IMR-90 (cell line): ENCODE data around the gene TULP3. TPM values are rescaled to one million over a fixed set of nuclear protein-coding genes. Genes with fewer than 3 reads are reported as not detected.

Source experiments
- ATAC-seq: fragments of 200-7000 bp; cut with Tn5 transposase; 2 replicates; pipeline ENCODE4 v1.9.1; 2020; ENCODE audit warnings: low read depth, mild to moderate bottlenecking, moderate library complexity
- BruUV-seq: library from RNA; stranded (reverse); fragments of 400-500 nt; replicated peaks from 2 replicates; lab custom pipeline; 2021; lab: Mats Ljungman, UMichigan
- CTCF ChIA-PET: fragments of 300-600 bp; formaldehyde crosslinking; extraction: SDS; loops from one replicate; lab custom pipeline; 2021; ENCODE audit warnings: antibody characterized with exemption; lab: Yijun Ruan, JAX
- POLR2A ChIA-PET: fragments of 300-600 bp; sonication (Branson Sonifier 250); formaldehyde crosslinking; loops from one replicate; lab custom pipeline; 2022; ENCODE audit warnings: antibody characterized with exemption; ENCODE audit not compliant: unreplicated experiment; lab: Charles Lee
- DNase-seq: peaks from one replicate; pipeline ENCODE4 v3.0.0; 2013
- H2AFZ ChIP-seq: replicated peaks from 2 replicates; pipeline ENCODE3; 2013; ENCODE audit warnings: low read length, mild to moderate bottlenecking; ENCODE audit not compliant: poor library complexity
- H2AK5ac ChIP-seq: 2 replicates; pipeline ENCODE4 v1.6.1; 2013; ENCODE audit warnings: low read depth, low read length, inconsistent platforms
- H2AK9ac ChIP-seq: replicated peaks from 2 replicates; pipeline ENCODE3; 2013; ENCODE audit warnings: mild to moderate bottlenecking, low read depth, low read length, moderate library complexity; ENCODE audit not compliant: poor library complexity
- H2BK120ac ChIP-seq: 2 replicates; pipeline ENCODE4 v1.6.1; 2013; ENCODE audit warnings: low read depth, low read length, inconsistent platforms
- H2BK15ac ChIP-seq: 3 replicates; pipeline ENCODE4 v1.6.1; 2013; ENCODE audit warnings: low read depth, low read length, inconsistent platforms
- H2BK20ac ChIP-seq: 2 replicates; pipeline ENCODE4 v1.6.1; 2013; ENCODE audit warnings: low read depth, mild to moderate bottlenecking, inconsistent platforms, low read length, moderate library complexity
- H2BK5ac ChIP-seq: 2 replicates; pipeline ENCODE4 v1.6.1; 2013; ENCODE audit warnings: mild to moderate bottlenecking, low read depth, low read length, inconsistent platforms; ENCODE audit not compliant: poor library complexity, severe bottlenecking
- H3K14ac ChIP-seq: replicated peaks from 2 replicates; pipeline ENCODE4 v1.6.1; 2013; ENCODE audit warnings: low read depth, low read length, inconsistent platforms
- H3K18ac ChIP-seq: 2 replicates; pipeline ENCODE4 v1.6.1; 2013; ENCODE audit warnings: low read depth, low read length, control low read depth
- H3K23ac ChIP-seq: 2 replicates; pipeline ENCODE4 v1.6.1; 2013; ENCODE audit warnings: low read depth, low read length, inconsistent platforms
- H3K27ac ChIP-seq: 2 replicates; pipeline ENCODE4 v1.5.1; 2013; ENCODE audit warnings: mild to moderate bottlenecking, control low read depth, low read length; ENCODE audit not compliant: insufficient read depth
- H3K27me3 ChIP-seq: 2 replicates; pipeline ENCODE4 v1.6.1; 2013; ENCODE audit warnings: low read length; ENCODE audit not compliant: control insufficient read depth, insufficient read depth
- H3K36me3 ChIP-seq: 2 replicates; pipeline ENCODE4 v1.6.1; 2013; ENCODE audit warnings: low read length, mixed read lengths; ENCODE audit not compliant: control insufficient read depth, insufficient read depth
- H3K4ac ChIP-seq: 2 replicates; pipeline ENCODE4 v1.6.1; 2013; ENCODE audit warnings: low read depth, low read length, inconsistent platforms
- H3K4me1 ChIP-seq: 2 replicates; pipeline ENCODE4 v1.6.1; 2013; ENCODE audit warnings: low read length, mixed read lengths; ENCODE audit not compliant: control insufficient read depth, insufficient read depth
- H3K4me2 ChIP-seq: 2 replicates; pipeline ENCODE4 v1.6.1; 2013; ENCODE audit warnings: low read depth, mild to moderate bottlenecking, control low read depth, low read length, moderate library complexity
- H3K4me3 ChIP-seq: 2 replicates; pipeline ENCODE4 v1.5.1; 2013; ENCODE audit warnings: low read depth, mild to moderate bottlenecking, control low read depth, low read length, moderate library complexity; ENCODE audit not compliant: insufficient read depth
- H3K56ac ChIP-seq: 2 replicates; pipeline ENCODE4 v1.6.1; 2013; ENCODE audit warnings: low read length, inconsistent platforms; ENCODE audit not compliant: insufficient read depth; ENCODE audit errors: extremely low read depth
- H3K79me1 ChIP-seq, 2 experiments: 2 replicates each; pipeline ENCODE4 v1.6.1; 2013; ENCODE audit warnings: low read length in 2 of 2, inconsistent platforms in 1 of 2, low read depth in 1 of 2
- H3K9ac ChIP-seq: 2 replicates; pipeline ENCODE4 v1.6.1; 2013; ENCODE audit warnings: low read depth, low read length, control low read depth
- H3K9me1 ChIP-seq: 2 replicates; pipeline ENCODE4 v1.6.1; 2013; ENCODE audit warnings: low read length, inconsistent platforms; ENCODE audit not compliant: insufficient read depth
- H3K9me3 ChIP-seq: 2 replicates; pipeline ENCODE4 v1.6.1; 2013; ENCODE audit warnings: low read length; ENCODE audit not compliant: control insufficient read depth, insufficient read depth
- H4K20me1 ChIP-seq: 2 replicates; pipeline ENCODE4 v1.6.1; 2013; ENCODE audit warnings: low read length, inconsistent platforms; ENCODE audit not compliant: insufficient read depth
- H4K5ac ChIP-seq: 2 replicates; pipeline ENCODE4 v1.6.1; 2013; ENCODE audit warnings: mild to moderate bottlenecking, low read depth, low read length, control low read depth
- H4K8ac ChIP-seq, 2 experiments: 2 replicates each; pipeline ENCODE4 v1.6.1; 2013; ENCODE audit warnings: low read depth in 2 of 2, low read length in 2 of 2, control low read depth in 1 of 2, inconsistent platforms in 1 of 2
- H4K91ac ChIP-seq: 2 replicates; pipeline ENCODE4 v1.6.1; 2013; ENCODE audit warnings: low read depth, low read length, inconsistent platforms; ENCODE audit not compliant: insufficient read depth
- BHLHE40 ChIP-seq: fragments of 150-350 bp; IDR thresholded peaks from 2 replicates; pipeline ENCODE4 v1.6.1; 2016; ENCODE audit warnings: mild to moderate bottlenecking, low read depth, low read length
- CEBPB ChIP-seq: IDR thresholded peaks from 2 replicates; pipeline ENCODE4 v1.6.1; 2012; ENCODE audit warnings: low read depth, low read length, improper control_type of control experiment
- CHD1 ChIP-seq: IDR thresholded peaks from 2 replicates; pipeline ENCODE4 v1.6.1; 2012; ENCODE audit warnings: low read depth, low read length, improper control_type of control experiment
- CTCF ChIP-seq: conservative IDR thresholded peaks from 2 replicates; pipeline ENCODE4 v1.5.1; 2012; ENCODE audit warnings: mild to moderate bottlenecking, low read depth, low read length, improper control_type of control experiment
- ELK1 ChIP-seq: fragments of 150-350 bp; IDR thresholded peaks from 2 replicates; pipeline ENCODE4 v1.6.1; 2016; ENCODE audit warnings: low read depth, mild to moderate bottlenecking, low read length, moderate library complexity, borderline replicate concordance
- FOS ChIP-seq: fragments of 150-350 bp; IDR thresholded peaks from 2 replicates; pipeline ENCODE4 v1.6.1; 2016; ENCODE audit warnings: low read depth, low read length
- MAFK ChIP-seq: IDR thresholded peaks from 2 replicates; pipeline ENCODE4 v1.6.1; 2012; ENCODE audit warnings: low read depth, low read length, improper control_type of control experiment
- MAZ ChIP-seq: IDR thresholded peaks from 2 replicates; pipeline ENCODE4 v1.6.1; 2012; ENCODE audit warnings: low read depth, mild to moderate bottlenecking, low read length, improper control_type of control experiment, moderate library complexity, borderline replicate concordance
- MXI1 ChIP-seq: IDR thresholded peaks from 2 replicates; pipeline ENCODE4 v1.6.1; 2012; ENCODE audit warnings: low read depth, mild to moderate bottlenecking, low read length, moderate library complexity, borderline replicate concordance
- NFE2L2 ChIP-seq: fragments of 150-350 bp; IDR thresholded peaks from 2 replicates; pipeline ENCODE4 v1.6.1; 2016; ENCODE audit warnings: low read depth, mild to moderate bottlenecking, low read length
- POLR2A ChIP-seq: IDR thresholded peaks from 2 replicates; pipeline ENCODE4 v1.6.1; 2012; ENCODE audit warnings: mild to moderate bottlenecking, low read depth, low read length
- RAD21 ChIP-seq: IDR thresholded peaks from 2 replicates; pipeline ENCODE4 v1.6.1; 2012; ENCODE audit warnings: low read length, improper control_type of control experiment
- RCOR1 ChIP-seq: IDR thresholded peaks from 2 replicates; pipeline ENCODE4 v1.6.1; 2012; ENCODE audit warnings: mild to moderate bottlenecking, low read length, improper control_type of control experiment; ENCODE audit not compliant: insufficient replicate concordance
- RFX5 ChIP-seq: IDR thresholded peaks from 2 replicates; pipeline ENCODE4 v1.8.0; 2012; ENCODE audit warnings: low read depth, mild to moderate bottlenecking, low read length, moderate library complexity
- WGBS, 2 experiments: methylation state at CpG; one replicate each; pipeline versions ENCODE4 v1.1.5 to v1.1.7; 2013; ENCODE audit warnings: missing lambda C conversion rate in 2 of 2; ENCODE audit not compliant: insufficient read length in 1 of 2; ENCODE audit errors: extremely low coverage in 2 of 2; 5-methylcytosine and 5-hydroxymethylcytosine counted together
- dilution Hi-C: fragments of 300-500 bp; cut with HindIII; formaldehyde crosslinking; loops from one replicate; pipeline ENCODE4 v1.14.3; 2018; ENCODE audit warnings: low sequenced_read_pairs; ENCODE audit not compliant: unreplicated experiment
- in situ Hi-C: fragments of 300-500 bp; cut with MboI; formaldehyde crosslinking; loops from 3 replicates; pipeline ENCODE4 v1.14.3; 2019; ENCODE audit warnings: low sequenced_read_pairs, inconsistent platforms, mixed read lengths
- intact Hi-C: fragments of 100-400 bp; cut with micrococcal nuclease; formaldehyde crosslinking; loops from 2 replicates; pipeline ENCODE4 v1.10.0; 2022
- polyA plus RNA-seq, 3 experiments: library from polyadenylated mRNA; depleted of rRNA; stranded (reverse); fragments of >200 nt; gene quantifications; 2 replicates each; pipeline ENCODE4 v1.2.3, GENCODE V29; 2012; ENCODE audit warnings: low replicate concordance in 1 of 3
- total RNA-seq: library from RNA; depleted of rRNA; stranded (reverse); fragments of >200 nt; gene quantifications from 2 replicates; pipeline ENCODE4 v1.2.3, GENCODE V29; 2012
- TF ChIP-seq, protein P1 (sequence below): fragments of 150-350 bp; IDR thresholded peaks from 2 replicates; pipeline ENCODE4 v1.6.1; 2017; ENCODE audit warnings: mild to moderate bottlenecking, antibody characterized with exemption, low read length, low read depth

TULP3 gene
- total and polyA plus RNA-seq, 2 of the 4 experiments (the other 2 are of a cell fraction), result 35.2 to 35.5 TPM

DNA sequence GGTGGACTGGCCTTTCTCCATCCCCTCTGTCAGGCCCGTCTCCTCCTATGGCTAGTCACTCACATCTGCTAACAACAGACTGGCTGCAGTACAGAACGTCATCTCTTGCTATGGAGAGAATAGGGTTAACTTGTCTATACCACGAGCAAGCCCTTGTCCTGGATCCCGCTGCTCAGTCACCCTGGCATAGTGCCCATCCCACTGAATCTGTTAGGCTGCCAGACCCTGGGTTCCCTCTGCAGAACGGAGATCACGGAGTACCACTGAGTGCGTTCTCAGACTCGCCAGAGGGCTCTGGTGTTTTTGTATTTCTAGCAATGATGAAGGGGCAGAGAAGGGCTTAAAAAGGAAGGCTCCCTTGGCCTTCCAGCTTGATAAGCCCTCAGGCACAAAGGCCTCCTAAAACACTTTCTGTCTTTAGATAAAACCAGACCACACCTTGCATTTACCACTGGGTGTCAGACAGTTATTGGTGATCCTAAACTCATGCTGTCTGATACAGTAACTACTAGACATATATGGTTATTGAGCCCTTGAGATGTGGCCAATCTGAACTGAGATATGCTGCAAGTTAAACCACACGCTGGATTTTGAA is 49.5 kb upstream of the TULP3 start:
- Histone ChIP-seq H3K14ac (no peak overlapping the region), H4K5ac (no peak overlapping the region), H2AFZ (no peak overlapping the region), H3K18ac (no peak overlapping the region), H3K4me2 (no peak overlapping the region), H3K4me3 (no peak overlapping the region), H3K4ac (no peak overlapping the region), H3K9me3 (no peaks in the 10 kb centered on the region), H3K56ac (no peak overlapping the region), H4K91ac (no peak overlapping the region), H2AK9ac (no peak overlapping the region), H4K20me1 (no peaks in the 10 kb centered on the region), H2BK15ac (no peak overlapping the region), H3K27me3 (no peaks in the 10 kb centered on the region), H3K36me3 (no peaks in the 10 kb centered on the region; the same call in 1 of the 2 replicates), H2BK5ac (no peak overlapping the region), H3K9me1 (peaks cover 10% of the 10 kb centered on the region), H3K9ac (no peak overlapping the region), H3K23ac (no peak overlapping the region), H3K4me1 (peaks cover 9% of the 10 kb centered on the region), H2AK5ac (no peak overlapping the region), H3K27ac (no peak overlapping the region), H2BK120ac (no peak overlapping the region), H3K79me1 (no peaks in the 10 kb centered on the region), H4K8ac (no peak overlapping the region), H2BK20ac (no peak overlapping the region)
- in situ Hi-C loops (no loop called here), dilution Hi-C loops (no loop called here), intact Hi-C loops (no loop called here)
- BruUV-seq, result no TSS peak
- TF ChIP-seq RFX5 (no peak), NFE2L2 (no peak), CTCF (no peak), CHD1 (no peak), FOS (no peak), CEBPB (no peak), RAD21 (no peak), ELK1 (no peak), RCOR1 (no peak), BHLHE40 (no peak), MAZ (no peak), MXI1 (no peak), POLR2A (no peak), MAFK (no peak)
- TF ChIP-seq, protein P1, sequence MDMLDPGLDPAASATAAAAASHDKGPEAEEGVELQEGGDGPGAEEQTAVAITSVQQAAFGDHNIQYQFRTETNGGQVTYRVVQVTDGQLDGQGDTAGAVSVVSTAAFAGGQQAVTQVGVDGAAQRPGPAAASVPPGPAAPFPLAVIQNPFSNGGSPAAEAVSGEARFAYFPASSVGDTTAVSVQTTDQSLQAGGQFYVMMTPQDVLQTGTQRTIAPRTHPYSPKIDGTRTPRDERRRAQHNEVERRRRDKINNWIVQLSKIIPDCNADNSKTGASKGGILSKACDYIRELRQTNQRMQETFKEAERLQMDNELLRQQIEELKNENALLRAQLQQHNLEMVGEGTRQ, result no peak
- ChIA-PET POLR2A (no interaction called here), CTCF (no interaction called here)
- no peak for ATAC-seq
- 67% methylated on average over 3 of the region's 9 CpGs; no CpG with 5 or more reads in 1 of the 2 experiments for WGBS, 2 experiments
- no peak for DNase-seq
